ENCODE results near the gene ZNHIT1.

- TF ChIP-seq CTCF (IDR thresholded peaks at IDR 0.05) = peak; percentile 55
- no peak for TF ChIP-seq TCF7L2 (IDR thresholded peaks at IDR 0.05; ENCODE audit: low read depth, low read length)
- no peak for TF ChIP-seq POLR2AphosphoS5 (IDR thresholded peaks at IDR 0.05; ENCODE audit: low read depth, low read length)
- no peak for TF ChIP-seq REST (IDR thresholded peaks at IDR 0.05; ENCODE audit: insufficient read depth in 1 of 2, low read depth in 2 of 2, low read length in 1 of 2)
Measured at GRCh38 chr7:101171442-101171837, 46.5 kb upstream of the ZNHIT1 start.
